ENCODE measurements around the gene DLGAP4.

Gene DLGAP4

DNA sequence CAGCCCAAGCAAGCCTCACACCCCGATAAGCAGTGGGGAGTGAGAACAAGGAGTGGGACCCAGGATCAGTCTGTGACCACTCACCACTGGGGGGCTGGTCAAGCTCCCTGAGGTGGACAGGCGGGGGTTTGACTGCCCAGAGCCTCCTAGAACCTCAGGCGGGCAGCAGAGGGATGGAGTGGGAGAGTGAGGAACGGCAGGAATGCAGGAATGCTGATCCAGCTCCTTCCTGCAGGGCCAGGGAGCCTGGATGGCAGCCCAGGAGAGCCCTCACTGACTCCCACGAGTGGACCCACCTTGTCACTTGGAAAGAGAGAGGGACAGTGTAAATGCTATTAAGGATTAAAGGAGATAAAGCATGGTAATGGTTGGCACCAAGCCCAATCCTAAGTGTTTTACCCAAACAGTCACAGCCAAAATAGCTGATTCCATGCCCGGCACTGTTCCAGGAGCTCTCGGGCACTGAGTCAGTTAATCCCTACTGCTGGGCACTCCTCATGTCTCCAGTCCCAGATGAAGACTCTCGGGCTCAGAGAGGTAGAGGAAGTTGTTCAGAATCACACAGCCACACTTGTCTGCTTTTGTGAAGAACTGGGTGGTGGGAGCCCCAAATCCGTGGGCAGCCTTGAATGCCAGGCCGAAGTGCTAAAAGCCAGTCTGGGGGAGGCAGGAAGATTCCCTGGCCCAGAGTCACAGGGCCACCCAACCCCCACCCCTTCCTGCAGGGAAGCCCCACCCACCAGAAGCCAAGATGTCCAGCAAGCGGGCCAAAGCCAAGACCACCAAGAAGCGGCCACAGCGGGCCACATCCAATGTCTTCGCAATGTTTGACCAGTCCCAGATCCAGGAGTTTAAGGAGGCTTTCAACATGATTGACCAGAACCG, 238.2 kb downstream of the DLGAP4 start:
- H3K27me3 ChIP-seq (ENCODE audit: insufficient read depth, insufficient read length): peaks cover 5% of the 10 kb centered on the region
- H3K9me3 ChIP-seq (ENCODE audit: insufficient read depth, low read length): no peaks in the 10 kb centered on the region
- H3K4me1 ChIP-seq (ENCODE audit: insufficient read depth, insufficient read length): peaks cover 33% of the 10 kb centered on the region
- H3K4me3 ChIP-seq (ENCODE audit: insufficient read length, low read depth): no peak overlapping the region
- no peak for DNase-seq (ENCODE audit: low read depth, low spot score)
- peaks cover 68% of the 10 kb centered on the region for H3K36me3 ChIP-seq (ENCODE audit: insufficient read depth, insufficient read length, low read length)
- peak overlapping the region; percentile 54 for H3K9ac ChIP-seq (ENCODE audit: insufficient read length, low read depth)
- TF ChIP-seq ZNF274 (IDR thresholded peaks at IDR 0.05; ENCODE audit: low read depth, low read length): no peak
- TF ChIP-seq SUZ12 (IDR thresholded peaks at IDR 0.05; ENCODE audit: extremely low read depth, insufficient read depth, insufficient read length): no peak
- no peak for TF ChIP-seq YY1 (IDR thresholded peaks at IDR 0.05; ENCODE audit: insufficient read depth, insufficient read length)

- Histone ChIP-seq H3K9ac (ENCODE audit: insufficient read length, low read depth) (peak overlapping the region; percentile 22), H3K9me3 (ENCODE audit: insufficient read depth, low read length) (no peaks in the 10 kb centered on the region), H3K4me1 (ENCODE audit: insufficient read depth, insufficient read length) (peaks cover 32% of the 10 kb centered on the region), H3K4me3 (ENCODE audit: insufficient read length, low read depth) (no peak overlapping the region), H3K27me3 (ENCODE audit: insufficient read depth, insufficient read length) (no peaks in the 10 kb centered on the region), H3K36me3 (ENCODE audit: insufficient read depth, insufficient read length, low read length) (peaks cover 86% of the 10 kb centered on the region)
- TF ChIP-seq ZNF274 (IDR thresholded peaks at IDR 0.05; ENCODE audit: low read depth, low read length) (no peak), SUZ12 (IDR thresholded peaks at IDR 0.05; ENCODE audit: extremely low read depth, insufficient read depth, insufficient read length) (no peak), YY1 (IDR thresholded peaks at IDR 0.05; ENCODE audit: insufficient read depth, insufficient read length) (no peak)
- no peak for DNase-seq (ENCODE audit: low read depth, low spot score)
Measured at GRCh38 chr20:36546111-36546736, 240.1 kb downstream of the DLGAP4 start.

DNA sequence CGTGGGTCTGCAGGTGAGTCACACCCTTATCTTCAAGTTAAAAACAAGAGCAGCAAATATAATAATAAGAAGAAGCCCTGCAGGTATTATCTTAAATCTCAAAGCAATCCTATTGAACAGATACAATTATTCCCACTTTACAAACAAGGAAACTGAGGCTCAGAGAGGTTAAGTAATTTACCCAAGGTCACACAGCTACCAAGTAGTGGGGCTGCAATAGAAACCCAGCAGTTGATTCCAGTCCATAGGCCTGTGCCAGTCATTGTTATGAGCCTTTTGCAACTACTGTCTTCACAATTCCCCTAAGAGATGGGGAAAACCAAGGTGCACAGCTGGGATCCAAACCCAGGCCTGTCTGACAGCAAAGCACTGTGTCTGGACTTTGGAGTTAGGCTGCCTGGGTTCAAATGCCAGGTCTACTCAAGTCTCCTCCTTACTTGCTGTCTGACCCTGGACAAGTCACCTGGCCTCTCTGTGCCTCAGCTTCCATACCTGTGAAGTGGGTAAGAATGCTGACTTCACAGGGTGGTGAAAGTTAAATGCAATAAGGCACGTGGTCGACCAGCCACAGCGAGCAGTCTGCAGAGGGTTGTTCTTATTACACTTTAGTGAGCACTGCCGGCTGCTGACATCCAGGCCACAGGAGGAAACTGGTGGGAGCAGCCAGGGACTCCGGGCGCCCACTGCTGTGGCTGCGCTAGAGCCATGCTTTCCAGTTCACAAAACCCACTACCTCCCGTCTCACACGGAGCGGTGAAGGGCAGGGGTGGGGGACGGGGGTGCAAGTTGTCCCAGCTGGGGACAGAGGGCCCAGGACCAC, 241.3 kb downstream of the DLGAP4 start:
- Histone ChIP-seq H3K4me1 (ENCODE audit: insufficient read depth, insufficient read length) (peaks cover 28% of the 10 kb centered on the region), H3K27me3 (ENCODE audit: insufficient read depth, insufficient read length) (no peaks in the 10 kb centered on the region), H3K9ac (ENCODE audit: insufficient read length, low read depth) (no peak overlapping the region), H3K36me3 (ENCODE audit: insufficient read depth, insufficient read length, low read length) (peaks cover 82% of the 10 kb centered on the region), H3K9me3 (ENCODE audit: insufficient read depth, low read length) (no peaks in the 10 kb centered on the region), H3K4me3 (ENCODE audit: insufficient read length, low read depth) (no peak overlapping the region)
- DNase-seq (ENCODE audit: low read depth, low spot score): no peak
- no peak for TF ChIP-seq YY1 (IDR thresholded peaks at IDR 0.05; ENCODE audit: insufficient read depth, insufficient read length)
- no peak for TF ChIP-seq SUZ12 (IDR thresholded peaks at IDR 0.05; ENCODE audit: extremely low read depth, insufficient read depth, insufficient read length)
- no peak for TF ChIP-seq ZNF274 (IDR thresholded peaks at IDR 0.05; ENCODE audit: low read depth, low read length)

- peaks cover 24% of the 10 kb centered on the region for H3K4me1 ChIP-seq (ENCODE audit: insufficient read depth, insufficient read length)
- no peaks in the 10 kb centered on the region for H3K9me3 ChIP-seq (ENCODE audit: insufficient read depth, low read length)
- DNase-seq (ENCODE audit: low read depth, low spot score): peak; percentile 47
- no peaks in the 10 kb centered on the region for H3K27me3 ChIP-seq (ENCODE audit: insufficient read depth, insufficient read length)
- TF ChIP-seq SUZ12 (IDR thresholded peaks at IDR 0.05; ENCODE audit: extremely low read depth, insufficient read depth, insufficient read length) (no peak), YY1 (IDR thresholded peaks at IDR 0.05; ENCODE audit: insufficient read depth, insufficient read length) (no peak), ZNF274 (IDR thresholded peaks at IDR 0.05; ENCODE audit: low read depth, low read length) (no peak)
- H3K36me3 ChIP-seq (ENCODE audit: insufficient read depth, insufficient read length, low read length): peaks cover 77% of the 10 kb centered on the region
- H3K4me3 ChIP-seq (ENCODE audit: insufficient read length, low read depth): no peak overlapping the region
- H3K9ac ChIP-seq (ENCODE audit: insufficient read length, low read depth): no peak overlapping the region
Measured at GRCh38 chr20:36548006-36548315, 241.8 kb downstream of the DLGAP4 start.

GRCh38 chr20:36548704-36549627, 242.8 kb downstream of the DLGAP4 start:
- Histone ChIP-seq H3K27me3 (ENCODE audit: insufficient read depth, insufficient read length) (no peaks in the 10 kb centered on the region), H3K36me3 (ENCODE audit: insufficient read depth, insufficient read length, low read length) (peaks cover 67% of the 10 kb centered on the region), H3K9me3 (ENCODE audit: insufficient read depth, low read length) (no peaks in the 10 kb centered on the region), H3K4me3 (ENCODE audit: insufficient read length, low read depth) (no peak overlapping the region), H3K9ac (ENCODE audit: insufficient read length, low read depth) (no peak overlapping the region), H3K4me1 (ENCODE audit: insufficient read depth, insufficient read length) (peaks cover 15% of the 10 kb centered on the region)
- no peak for TF ChIP-seq ZNF274 (IDR thresholded peaks at IDR 0.05; ENCODE audit: low read depth, low read length)
- no peak for TF ChIP-seq YY1 (IDR thresholded peaks at IDR 0.05; ENCODE audit: insufficient read depth, insufficient read length)
- no peak for TF ChIP-seq SUZ12 (IDR thresholded peaks at IDR 0.05; ENCODE audit: extremely low read depth, insufficient read depth, insufficient read length)
- no peak for DNase-seq (ENCODE audit: low read depth, low spot score)

- Histone ChIP-seq H3K36me3 (ENCODE audit: insufficient read depth, insufficient read length, low read length) (peaks cover 60% of the 10 kb centered on the region), H3K9ac (ENCODE audit: insufficient read length, low read depth) (no peak overlapping the region), H3K4me1 (ENCODE audit: insufficient read depth, insufficient read length) (peaks cover 9% of the 10 kb centered on the region), H3K27me3 (ENCODE audit: insufficient read depth, insufficient read length) (no peaks in the 10 kb centered on the region), H3K9me3 (ENCODE audit: insufficient read depth, low read length) (no peaks in the 10 kb centered on the region), H3K4me3 (ENCODE audit: insufficient read length, low read depth) (no peak overlapping the region)
- no peak for DNase-seq (ENCODE audit: low read depth, low spot score)
- TF ChIP-seq SUZ12 (IDR thresholded peaks at IDR 0.05; ENCODE audit: extremely low read depth, insufficient read depth, insufficient read length): no peak
- no peak for TF ChIP-seq ZNF274 (IDR thresholded peaks at IDR 0.05; ENCODE audit: low read depth, low read length)
- TF ChIP-seq YY1 (IDR thresholded peaks at IDR 0.05; ENCODE audit: insufficient read depth, insufficient read length): no peak
Measured at GRCh38 chr20:36549628-36549941, 243.4 kb downstream of the DLGAP4 start.
